Aorta (tissue), 5 donors: ENCODE measurements around the gene SEMA5B. TPM values are rescaled to one million over a fixed set of nuclear protein-coding genes. Genes with fewer than 3 reads are reported as not detected.

ENCODE experiments used
- ATAC-seq: fragments of 200-7000 bp; cut with Tn5 transposase; one replicate; pipeline ENCODE4 v1.9.1; 2022; ENCODE audit warnings: moderate library complexity; ENCODE audit not compliant: low FRiP score
- DNase-seq, 2 donors: peaks; one replicate each; pipeline ENCODE4 v3.0.0-alpha.2; 2020
- H3K27ac ChIP-seq, 2 donors: one replicate each; pipeline ENCODE4 v1.5.1; 2013; ENCODE audit warnings: low read length in 2 of 2, mild to moderate bottlenecking in 2 of 2, moderate library complexity in 2 of 2, control low read depth in 1 of 2, inconsistent platforms in 1 of 2, low read depth in 1 of 2
- H3K27me3 ChIP-seq, 2 donors: one replicate each; pipeline ENCODE4 v1.6.1; 2013; ENCODE audit warnings: control low read depth in 1 of 2, low read length in 1 of 2, mild to moderate bottlenecking in 1 of 2, moderate library complexity in 1 of 2; ENCODE audit not compliant: insufficient read depth in 2 of 2, control insufficient read depth in 1 of 2
- H3K36me3 ChIP-seq, 2 donors: one replicate each; pipeline ENCODE4 v1.6.1; 2013; ENCODE audit warnings: control low read depth in 1 of 2, low read length in 1 of 2, mild to moderate bottlenecking in 1 of 2; ENCODE audit not compliant: insufficient read depth in 2 of 2, control insufficient read depth in 1 of 2
- H3K4me1 ChIP-seq, 2 donors: one replicate each; pipeline ENCODE4 v1.6.1; 2013; ENCODE audit warnings: low read length in 2 of 2, control low read depth in 1 of 2, mild to moderate bottlenecking in 1 of 2, moderate library complexity in 1 of 2; ENCODE audit not compliant: insufficient read depth in 2 of 2, control insufficient read depth in 1 of 2
- H3K4me3 ChIP-seq, 2 donors: one replicate each; pipeline ENCODE4 v1.5.1; 2013; ENCODE audit warnings: low read length in 2 of 2, control low read depth in 1 of 2, mild to moderate bottlenecking in 1 of 2
- H3K9me3 ChIP-seq: one replicate; pipeline ENCODE4 v1.6.1; 2013; ENCODE audit warnings: mild to moderate bottlenecking, low read length; ENCODE audit not compliant: control insufficient read depth
- WGBS, 2 donors: extraction: QIAGEN DNeasy Blood & Tissue Kit; methylation state at CpG; one replicate each; pipeline ENCODE4 v1.1.7; 2013; 5-methylcytosine and 5-hydroxymethylcytosine counted together
- intact Hi-C, 2 donors: fragments of 100-400 bp; cut with DNase I; formaldehyde crosslinking; loops; one replicate each; pipeline versions ENCODE4 v1.14.2 to v1.15.0; 2022
- polyA plus RNA-seq, 2 donors: library from polyadenylated mRNA; stranded (reverse); fragments of 200-250 nt; gene quantifications; one replicate each; pipeline ENCODE4 v1.2.3, GENCODE V29; 2013
- total RNA-seq, 2 donors: library from RNA; stranded (reverse); fragmentation: NEBNext Ultra II Directional; extraction: Animal tissue kit (Norgen Biotek cat#: 25700); gene quantifications; one replicate each; pipeline ENCODE4 v1.2.1, GENCODE V29; 2021
- donor health status: healthy with polysubstance abuse.
- donor health status: Bipolar disorder and iron deficiency.
- donor health status: DM: no; HTN: no; CAD: no.
- donor health status: DM: no; HTN: no; CAD: no.
- donor health status: DM: yes; HTN: yes; CAD: no.

Gene SEMA5B
- total and polyA plus RNA-seq, 4 donors, result under 0.01 to 4.9 (median 0.92) TPM

DNA sequence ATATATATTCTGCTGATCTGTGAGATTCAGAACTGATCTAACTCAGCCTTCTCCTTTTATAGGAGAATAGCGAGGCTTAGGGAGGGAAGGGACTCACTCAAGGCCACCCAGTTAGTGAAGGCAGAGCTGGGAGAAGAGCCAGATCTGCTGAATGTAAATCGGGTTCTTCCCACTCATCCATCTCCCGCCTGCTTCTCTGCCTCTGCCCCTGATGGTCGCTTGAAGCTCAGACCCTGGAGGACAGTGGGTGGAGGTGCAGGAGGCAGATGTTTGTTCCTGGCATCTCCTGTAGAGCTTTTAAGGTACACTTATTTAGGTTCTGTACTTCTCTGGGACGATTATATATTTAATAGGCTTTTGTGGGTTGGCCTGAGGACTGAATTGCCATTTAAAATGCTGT, 43.6 kb upstream of the SEMA5B start:
- Histone ChIP-seq H3K27ac (no peak overlapping the region), H3K4me3 (no peak overlapping the region), H3K4me1 (no peaks in the 10 kb centered on the region), H3K9me3 (no peaks in the 10 kb centered on the region), H3K27me3 (no peaks in the 10 kb centered on the region), H3K36me3 (no peaks in the 10 kb centered on the region)
- ATAC-seq (no peak), DNase-seq (no peak)
- intact Hi-C loops, result no loop called here
- 65% methylated on average over 5 of the region's 5 CpGs for WGBS, 2 donors

GRCh38 chr3:123070510-123070909, 42.9 kb upstream of the SEMA5B start:
- intact Hi-C loops, result no loop called here
- no peaks in the 10 kb centered on the region for H3K36me3 ChIP-seq
- no peaks in the 10 kb centered on the region for H3K4me1 ChIP-seq
- no peaks in the 10 kb centered on the region for H3K27me3 ChIP-seq
- 80 to 86% methylated on average over 8 of the region's 8 CpGs for WGBS, 2 donors
- ATAC-seq (no peak), DNase-seq (no peak)
- no peaks in the 10 kb centered on the region for H3K9me3 ChIP-seq
- H3K4me3 ChIP-seq, result no peak overlapping the region
- no peak overlapping the region for H3K27ac ChIP-seq

DNA sequence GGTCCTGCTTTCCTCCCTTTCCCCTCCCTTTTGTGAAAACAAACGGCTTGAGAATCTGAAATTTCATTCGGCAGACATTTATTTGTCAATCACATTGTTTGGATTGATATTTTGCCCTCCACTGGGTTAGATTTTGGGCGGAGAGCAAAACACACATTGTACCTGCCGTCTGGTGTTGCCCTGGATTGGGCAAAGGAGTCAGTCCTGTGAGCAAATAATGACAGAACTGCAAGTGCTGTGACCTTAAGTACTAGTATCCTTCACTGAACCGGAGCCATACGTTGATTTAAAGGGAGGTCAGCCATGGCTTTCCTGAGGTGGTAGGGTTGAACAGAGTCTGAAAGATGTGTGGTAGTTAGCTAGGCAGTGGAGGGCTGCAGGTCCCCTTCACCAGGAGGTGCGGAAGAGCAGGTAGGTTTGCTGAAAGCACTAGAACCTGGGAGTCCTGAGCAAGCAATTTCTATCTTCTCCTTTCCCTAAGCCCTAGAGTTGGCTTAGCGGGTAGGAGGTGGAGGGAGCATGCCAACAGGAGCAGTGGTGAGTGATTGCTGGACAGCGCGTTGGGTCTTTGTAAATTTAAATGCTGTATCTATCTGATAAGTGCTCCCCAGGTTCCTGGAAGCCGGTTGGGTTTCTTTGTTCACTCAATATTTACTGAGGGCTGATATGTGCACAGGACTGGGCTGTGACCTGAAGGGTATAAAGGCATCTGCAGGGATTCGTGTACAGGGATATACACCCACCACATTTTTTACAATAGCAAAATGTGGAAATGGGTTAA, 41.2 kb upstream of the SEMA5B start:
- Histone ChIP-seq H3K27me3 (no peaks in the 10 kb centered on the region), H3K9me3 (no peaks in the 10 kb centered on the region), H3K27ac (no peak overlapping the region), H3K4me3 (no peak overlapping the region), H3K36me3 (no peaks in the 10 kb centered on the region), H3K4me1 (no peaks in the 10 kb centered on the region)
- no peak for DNase-seq
- intact Hi-C loops, result no loop called here
- no peak for ATAC-seq
- WGBS, 2 donors, result 81% methylated on average over 12 of the region's 12 CpGs

DNA sequence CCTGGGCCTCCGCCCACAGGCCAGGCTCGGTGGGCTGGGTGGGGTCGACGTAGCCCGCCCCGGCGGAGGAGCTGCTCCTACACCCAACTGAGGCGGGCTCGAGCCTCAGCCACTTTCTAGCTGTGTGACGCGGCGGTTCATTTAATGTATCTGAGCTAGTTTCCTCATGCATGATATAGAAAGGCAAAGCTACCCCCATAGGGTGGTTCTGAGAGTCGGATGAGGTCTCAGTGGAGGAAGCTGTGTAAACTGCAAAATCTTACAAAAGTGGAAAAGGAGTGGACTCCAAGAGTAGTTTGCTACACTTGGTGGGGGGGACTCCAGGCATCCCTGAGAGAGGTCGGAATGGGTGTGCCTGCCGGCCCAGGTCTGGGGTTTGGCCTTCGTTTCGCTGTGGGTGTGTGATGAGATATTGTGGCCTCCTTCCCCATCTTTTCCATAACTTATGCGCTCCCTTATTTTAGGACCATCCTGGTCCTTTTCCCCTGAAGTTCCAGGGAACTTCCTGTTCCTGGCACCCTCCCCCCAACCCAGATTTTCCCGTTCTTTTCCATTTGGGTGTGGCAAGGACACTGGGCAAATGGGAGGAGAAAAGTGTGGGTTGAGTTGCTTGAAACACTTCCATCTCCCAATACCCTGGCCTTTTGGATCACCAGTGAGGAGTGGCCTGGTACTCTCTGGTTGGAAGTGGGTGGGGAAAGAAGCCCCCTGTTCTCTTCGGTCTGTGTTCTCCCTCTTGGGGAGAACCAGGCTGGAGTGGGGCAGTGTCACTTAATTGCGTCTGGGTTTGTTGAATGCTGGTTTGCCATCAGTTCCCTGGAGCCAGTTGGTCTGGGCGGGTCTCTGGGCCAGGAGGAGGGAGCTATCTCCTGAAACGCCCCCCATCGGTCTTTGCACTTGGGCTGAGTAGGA, 40.4 kb upstream of the SEMA5B start:
- WGBS, 2 donors, result 14 to 15% methylated on average over 24 of the region's 24 CpGs
- Histone ChIP-seq H3K27ac (no peak overlapping the region), H3K36me3 (no peaks in the 10 kb centered on the region), H3K27me3 (no peaks in the 10 kb centered on the region), H3K4me1 (no peaks in the 10 kb centered on the region), H3K4me3 (peak overlapping the region; percentile 29 to 64), H3K9me3 (no peaks in the 10 kb centered on the region)
- peak; percentile 47 for ATAC-seq
- DNase-seq, result peak in 1 of 2 donors; percentile 56
- intact Hi-C loops, result no loop called here

DNA sequence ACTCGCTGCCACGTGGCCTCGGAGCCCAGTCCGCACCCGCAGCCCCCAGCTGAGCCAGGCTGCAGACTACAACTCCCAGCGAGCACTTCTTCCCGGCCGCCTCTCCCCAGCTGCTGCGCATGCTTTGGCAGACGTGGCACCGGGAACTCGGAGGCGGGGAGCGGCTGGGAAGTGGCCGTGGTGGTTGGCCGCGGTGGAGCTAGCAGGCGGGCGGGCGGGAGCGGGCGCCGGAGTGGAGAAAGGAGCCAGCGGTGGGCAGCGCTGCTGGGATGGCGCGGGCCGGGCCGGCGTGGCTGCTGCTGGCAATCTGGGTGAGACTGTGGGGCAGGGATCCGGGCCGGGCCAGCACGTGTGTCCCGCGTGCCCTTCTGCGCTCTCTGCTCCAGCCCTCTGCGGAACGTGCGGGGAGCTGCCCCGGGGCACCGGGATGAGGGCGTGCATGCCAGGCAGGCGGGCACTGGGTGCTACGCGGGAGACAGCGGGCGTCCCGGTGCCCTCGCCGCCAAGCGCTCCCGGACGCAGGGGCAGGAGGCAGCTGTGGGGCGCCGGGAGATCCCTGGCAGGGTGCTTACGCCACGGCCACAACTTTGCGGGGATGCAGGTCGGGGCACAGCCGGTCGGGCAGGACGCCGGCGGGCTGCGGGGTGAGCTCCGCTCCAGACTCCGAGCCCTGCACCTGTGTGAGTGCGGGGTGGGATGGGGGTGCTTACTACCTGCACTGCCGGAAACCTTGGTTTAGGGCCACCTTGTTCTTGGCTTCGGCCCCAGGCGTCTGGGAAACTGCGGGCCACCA, 39.5 kb upstream of the SEMA5B start, which contains the start of gene PDIA5:
PDIA5 (plus strand) TSS at position 130 of the 793 bp plus-strand sequence; CDS start at position 270, 140 bp downstream.
- WGBS, 2 donors, result 0% methylated on average over 56 to 72 of the region's 72 CpGs
- peak; percentile 95 to 97 for DNase-seq
- no peaks in the 10 kb centered on the region for H3K36me3 ChIP-seq
- peak; percentile 96 for ATAC-seq
- H3K27me3 ChIP-seq, result no peaks in the 10 kb centered on the region
- peak within 1 kb of the TSS in 1 of 2 donors; percentile 6 for H3K27ac ChIP-seq
- no peaks in the 10 kb centered on the region for H3K9me3 ChIP-seq
- H3K4me3 ChIP-seq, result peak within 1 kb of the TSS; percentile 29 to 64
- intact Hi-C loops, result no loop called here
- no peaks in the 10 kb centered on the region for H3K4me1 ChIP-seq

DNA sequence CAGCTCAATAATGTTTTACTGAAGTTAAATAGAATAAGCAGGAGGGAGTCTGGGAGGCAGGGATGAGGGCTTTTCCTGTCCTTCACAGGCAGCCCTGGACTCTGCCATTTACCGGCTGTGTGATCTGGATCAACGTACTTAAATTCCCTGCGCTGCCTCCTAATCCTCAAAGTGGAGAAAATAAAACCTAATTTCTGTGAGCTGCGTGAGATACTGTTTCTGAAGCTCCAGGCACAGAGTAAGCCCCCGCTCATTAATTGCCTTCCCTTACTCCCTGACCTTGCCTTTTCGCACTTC, 39.0 kb upstream of the SEMA5B start:
- Histone ChIP-seq H3K27me3 (no peaks in the 10 kb centered on the region), H3K36me3 (no peaks in the 10 kb centered on the region), H3K27ac (no peak overlapping the region), H3K4me3 (no peak overlapping the region), H3K4me1 (no peaks in the 10 kb centered on the region), H3K9me3 (no peaks in the 10 kb centered on the region)
- 6 to 7% methylated on average over 6 of the region's 6 CpGs for WGBS, 2 donors
- DNase-seq, result no peak
- ATAC-seq, result no peak
- intact Hi-C loops, result no loop called here

DNA sequence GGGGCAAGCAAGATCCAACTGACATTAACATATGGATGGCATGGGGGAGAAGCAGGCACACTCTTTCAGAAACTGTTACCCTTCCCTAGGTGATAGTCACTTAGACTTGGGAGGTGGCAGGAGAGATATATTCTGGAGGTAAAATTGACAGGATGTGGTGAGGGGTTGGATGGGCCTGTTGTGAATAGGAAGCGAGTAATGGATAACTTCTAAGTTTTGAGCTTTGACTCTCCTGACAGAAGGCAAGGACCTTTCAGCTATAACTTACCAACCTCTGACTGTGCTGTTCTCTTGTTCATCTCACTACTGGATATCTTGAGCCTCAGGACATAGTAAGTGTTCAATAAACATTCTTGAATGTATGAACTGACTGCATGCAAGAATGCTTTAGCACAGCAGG, 37.4 kb upstream of the SEMA5B start:
- H3K4me1 ChIP-seq, result no peaks in the 10 kb centered on the region
- H3K27me3 ChIP-seq, result no peaks in the 10 kb centered on the region
- H3K36me3 ChIP-seq, result no peaks in the 10 kb centered on the region
- no peak for ATAC-seq
- no peaks in the 10 kb centered on the region for H3K9me3 ChIP-seq
- H3K4me3 ChIP-seq, result no peak overlapping the region
- H3K27ac ChIP-seq, result no peak overlapping the region
- DNase-seq, result no peak
- intact Hi-C loops, result no loop called here
- WGBS, 2 donors, result 4 to 57% methylated on average over 1 of the region's 1 CpG

DNA sequence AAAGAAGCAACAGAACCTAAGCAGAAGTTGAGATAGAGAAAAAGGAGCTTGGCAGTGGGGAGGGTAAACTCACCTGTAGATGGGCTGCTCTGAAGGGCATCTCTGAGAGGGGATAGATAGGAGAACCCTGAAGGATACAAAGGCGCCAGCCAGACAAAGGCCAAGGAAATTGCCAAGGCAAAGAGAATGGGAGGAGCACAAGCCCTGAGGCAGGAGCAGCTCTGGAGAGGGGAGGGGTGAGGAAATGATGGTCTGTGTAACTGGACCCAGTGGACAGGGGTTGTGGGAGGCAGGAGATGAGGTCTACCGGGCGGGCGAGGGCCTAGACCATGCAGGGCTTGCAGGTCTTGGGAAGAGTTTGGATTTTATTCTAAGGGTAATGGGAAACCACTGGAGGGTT, 36.9 kb upstream of the SEMA5B start:
- WGBS, 2 donors, result 96 to 100% methylated on average over 4 of the region's 4 CpGs
- Histone ChIP-seq H3K27me3 (no peaks in the 10 kb centered on the region), H3K9me3 (no peaks in the 10 kb centered on the region), H3K36me3 (no peaks in the 10 kb centered on the region), H3K4me1 (no peaks in the 10 kb centered on the region), H3K4me3 (no peak overlapping the region), H3K27ac (no peak overlapping the region)
- no peak for ATAC-seq
- no peak for DNase-seq
- intact Hi-C loops, result no loop called here
